Tibial nerve (tissue), 4 donors: ENCODE results near the gene S1PR3.

Experiments used
- EP300 ChIP-seq, 2 donors: sonication (generic); formaldehyde crosslinking; IDR thresholded peaks; one replicate each; pipeline ENCODE4 v1.6.1; 2017; ENCODE audit warnings: antibody characterized with exemption in 2 of 2, mild to moderate bottlenecking in 1 of 2
- POLR2A ChIP-seq, 2 donors: fragments of 450-650 bp; IDR thresholded peaks; one replicate each; pipeline ENCODE4 v1.6.1; 2017; ENCODE audit warnings: antibody characterized with exemption in 2 of 2, mild to moderate bottlenecking in 2 of 2, moderate library complexity in 2 of 2
- TF ChIP-seq, protein P1 (sequence below), 5 experiments: fragments of 200-600 bp in 3 of 5; fragments of 450-650 bp in 2 of 5; sonication (generic) in 3 of 5; IDR thresholded peaks; one replicate each; pipeline ENCODE4 v1.5.1; 2016 to 2019; ENCODE audit warnings: antibody characterized with exemption in 5 of 5, mild to moderate bottlenecking in 3 of 5, moderate library complexity in 2 of 5

DNA sequence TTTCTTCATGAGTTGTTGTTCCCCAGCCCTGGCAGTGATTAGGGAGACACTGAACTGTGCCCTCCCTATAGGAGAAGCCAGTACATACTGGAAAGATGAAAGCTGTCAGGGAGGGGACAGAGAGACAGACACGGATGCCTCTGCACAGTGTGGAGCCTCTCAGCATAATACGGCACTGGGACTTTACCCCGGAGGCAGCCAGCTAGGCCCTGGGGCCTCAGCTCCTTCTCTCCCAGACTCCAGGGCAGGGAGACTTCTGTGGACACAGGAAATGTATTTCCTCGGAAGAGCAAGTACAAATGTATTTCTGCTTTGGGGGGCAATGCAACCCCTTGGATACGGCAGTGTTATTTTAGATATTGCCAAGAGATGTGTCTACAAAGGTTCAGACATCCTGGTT, 62.0 kb downstream of the S1PR3 start:
- no peak for TF ChIP-seq POLR2A (IDR thresholded peaks at IDR 0.05)
- TF ChIP-seq, protein P1, sequence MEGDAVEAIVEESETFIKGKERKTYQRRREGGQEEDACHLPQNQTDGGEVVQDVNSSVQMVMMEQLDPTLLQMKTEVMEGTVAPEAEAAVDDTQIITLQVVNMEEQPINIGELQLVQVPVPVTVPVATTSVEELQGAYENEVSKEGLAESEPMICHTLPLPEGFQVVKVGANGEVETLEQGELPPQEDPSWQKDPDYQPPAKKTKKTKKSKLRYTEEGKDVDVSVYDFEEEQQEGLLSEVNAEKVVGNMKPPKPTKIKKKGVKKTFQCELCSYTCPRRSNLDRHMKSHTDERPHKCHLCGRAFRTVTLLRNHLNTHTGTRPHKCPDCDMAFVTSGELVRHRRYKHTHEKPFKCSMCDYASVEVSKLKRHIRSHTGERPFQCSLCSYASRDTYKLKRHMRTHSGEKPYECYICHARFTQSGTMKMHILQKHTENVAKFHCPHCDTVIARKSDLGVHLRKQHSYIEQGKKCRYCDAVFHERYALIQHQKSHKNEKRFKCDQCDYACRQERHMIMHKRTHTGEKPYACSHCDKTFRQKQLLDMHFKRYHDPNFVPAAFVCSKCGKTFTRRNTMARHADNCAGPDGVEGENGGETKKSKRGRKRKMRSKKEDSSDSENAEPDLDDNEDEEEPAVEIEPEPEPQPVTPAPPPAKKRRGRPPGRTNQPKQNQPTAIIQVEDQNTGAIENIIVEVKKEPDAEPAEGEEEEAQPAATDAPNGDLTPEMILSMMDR (IDR thresholded peaks at IDR 0.05) = no peak
- TF ChIP-seq EP300 (IDR thresholded peaks at IDR 0.05) = no peak
